Skin of body (tissue), 2 donors: ENCODE data around the gene PNMA8A. TPM values are rescaled to one million over a fixed set of nuclear protein-coding genes. Genes with fewer than 3 reads are reported as not detected.
"Not testable (repeated sequence)": the region's sequence is repeated elsewhere in the genome, so short reads cannot be mapped to it uniquely, and the experiment has no call there.

Experiments
- DNase-seq: peaks from one replicate; lab custom pipeline; 2025; lab: John Stamatoyannopoulos, UW
- total RNA-seq: library from RNA; depleted of rRNA; stranded (reverse); fragments of >200 nt; gene quantifications from one replicate; pipeline ENCODE4 v1.2.3, GENCODE V29; 2014

The PNMA8A gene
- total RNA-seq, 1 donor from 2014 or later, result 17.3 TPM

DNA sequence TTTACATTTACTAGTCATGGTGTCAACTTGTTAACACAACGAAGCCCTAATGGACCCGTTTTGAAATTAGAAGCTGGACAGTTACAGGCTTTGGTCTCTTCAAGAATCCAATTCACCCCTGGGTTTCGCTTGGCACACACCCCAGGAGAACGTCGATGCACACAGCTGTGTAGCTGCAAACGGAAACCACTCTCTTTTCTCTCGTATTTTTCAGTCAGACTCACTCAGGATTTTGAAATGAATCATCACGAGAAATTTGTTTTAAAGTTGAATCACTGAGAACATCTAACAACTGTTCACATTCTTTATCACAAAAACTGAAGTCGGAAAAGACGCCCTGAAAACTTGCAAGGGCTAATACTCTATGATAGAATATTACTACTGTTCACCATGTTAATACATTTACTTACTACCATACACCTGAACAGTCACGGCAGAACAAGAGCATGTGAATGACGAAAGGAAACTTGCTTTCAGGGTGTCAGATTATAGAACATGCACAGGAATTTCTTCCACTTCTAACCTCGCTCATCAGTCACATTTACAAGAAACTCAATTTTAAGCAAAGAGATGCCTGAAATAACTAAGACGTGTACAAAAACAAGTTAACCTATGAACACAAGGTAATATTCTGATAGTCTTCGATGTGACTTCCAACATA is 4.7 kb downstream of the PNMA8A start:
- peak; percentile 55 for DNase-seq

DNA sequence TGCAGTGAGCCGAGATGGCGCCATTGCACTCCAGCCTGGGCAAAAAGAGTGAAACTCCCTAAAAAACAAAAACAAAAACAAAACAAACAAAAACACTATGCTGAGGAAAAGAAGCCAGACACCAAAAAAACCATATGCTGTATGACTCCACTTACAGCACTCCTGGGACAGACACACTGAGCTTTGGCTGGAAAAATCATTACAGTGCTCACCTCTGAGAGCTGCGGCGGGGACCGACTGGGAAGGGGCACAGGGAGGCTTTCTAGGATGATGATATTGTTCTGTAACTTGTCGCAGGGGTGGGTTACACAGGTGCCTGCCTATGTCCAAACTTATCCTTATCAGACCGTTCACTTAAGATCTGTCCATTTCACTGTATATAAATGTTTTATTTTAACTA is 7.8 kb downstream of the PNMA8A start:
- no peak for DNase-seq

DNA sequence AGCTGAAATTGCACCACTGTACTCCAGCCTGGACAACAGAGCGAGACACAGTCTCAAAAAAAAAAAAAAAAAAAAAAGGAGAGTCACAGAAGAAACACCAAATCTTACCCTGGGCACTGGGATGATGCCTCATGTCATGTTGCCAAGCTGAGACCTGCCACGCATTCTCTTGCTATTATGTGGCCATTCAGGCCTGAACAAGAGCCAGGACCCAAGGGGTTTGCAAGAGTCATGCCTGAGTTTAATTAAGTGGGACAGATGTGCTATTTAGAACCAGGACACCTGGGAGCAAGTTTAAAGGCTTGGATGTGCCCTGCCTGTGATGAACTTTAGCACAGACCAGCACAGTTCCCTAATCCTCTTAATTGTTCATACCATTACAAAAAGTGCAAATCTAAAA is 9.8 kb downstream of the PNMA8A start:
- no peak for DNase-seq

DNA sequence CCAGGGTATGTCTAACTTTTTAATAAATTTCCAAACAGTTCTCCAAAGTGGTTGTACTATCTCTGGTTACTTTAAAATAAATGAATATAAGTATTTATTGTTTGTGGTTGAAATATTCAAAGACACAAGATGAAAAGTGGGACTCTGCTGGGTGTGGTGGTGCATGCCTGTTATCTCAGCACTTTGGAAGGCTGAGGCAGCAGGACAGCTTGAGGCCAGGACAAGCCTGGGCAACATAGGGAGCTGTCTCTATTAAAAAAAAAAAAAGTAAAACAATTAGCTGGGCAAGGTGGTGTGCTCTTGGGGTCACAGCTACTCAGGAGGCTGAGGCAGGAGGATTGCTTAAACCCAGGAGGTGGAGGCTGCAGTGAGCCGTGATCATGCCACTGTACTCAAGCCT is 10.4 kb downstream of the PNMA8A start:
- DNase-seq, result no peak

DNA sequence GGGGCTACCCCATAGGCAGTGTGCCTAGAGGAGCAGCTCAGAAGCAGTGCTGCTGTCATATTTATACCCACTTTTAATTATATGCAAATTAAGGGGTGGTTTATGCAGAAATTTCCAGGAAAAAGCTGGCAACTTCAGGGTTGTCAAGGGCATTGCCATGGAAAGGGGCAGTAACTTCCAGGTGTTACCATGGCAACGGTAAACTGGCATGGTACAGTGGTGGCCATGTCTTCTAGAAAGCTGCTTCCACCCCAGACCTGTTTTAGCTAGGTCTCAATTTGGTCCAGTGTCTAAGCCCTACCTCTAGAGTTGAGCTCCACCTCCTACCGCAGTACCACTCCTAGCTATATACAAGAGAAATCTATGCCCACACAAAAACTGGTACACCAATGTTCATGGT is 11.3 kb downstream of the PNMA8A start:
- no peak for DNase-seq

DNA sequence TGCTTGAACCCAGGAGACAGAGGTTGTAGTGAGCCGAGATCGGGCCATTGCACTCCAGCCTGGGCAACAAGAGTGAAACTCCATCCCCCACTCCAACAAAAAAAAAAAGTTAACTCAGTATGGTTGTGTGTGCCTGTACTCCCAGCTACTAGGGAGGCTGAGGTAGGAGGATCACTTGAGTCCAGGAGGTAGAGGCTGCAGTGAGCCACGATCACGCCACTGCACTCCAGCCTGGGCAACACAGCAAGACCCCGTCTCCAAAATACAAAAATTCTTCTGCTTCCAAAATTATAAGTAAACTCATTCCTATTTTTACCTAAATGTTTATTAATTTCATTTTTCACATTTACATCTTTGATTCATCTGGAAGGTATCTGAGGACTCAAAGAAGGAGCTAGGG is 14.4 kb downstream of the PNMA8A start:
- DNase-seq, result no peak

DNA sequence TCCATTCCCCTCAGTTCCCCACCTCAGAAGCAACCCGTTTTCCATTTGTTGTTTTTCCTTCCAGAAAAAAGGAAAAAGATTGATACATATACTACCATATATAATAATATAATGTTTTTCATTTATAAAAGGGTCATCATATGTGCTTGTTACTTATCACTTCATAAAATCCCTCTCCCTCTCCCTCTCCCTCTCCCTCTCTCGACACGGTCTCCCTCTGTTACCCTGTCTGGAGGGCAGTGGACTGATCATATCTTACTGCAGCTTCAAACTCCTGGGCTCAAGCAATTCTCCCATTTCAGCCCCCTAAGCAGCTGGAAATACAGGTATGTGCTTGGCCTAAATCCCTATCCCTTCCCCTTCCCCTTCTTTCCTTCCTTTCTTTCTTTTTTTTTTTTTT is 17.1 kb downstream of the PNMA8A start:
- DNase-seq, result no peak

DNA sequence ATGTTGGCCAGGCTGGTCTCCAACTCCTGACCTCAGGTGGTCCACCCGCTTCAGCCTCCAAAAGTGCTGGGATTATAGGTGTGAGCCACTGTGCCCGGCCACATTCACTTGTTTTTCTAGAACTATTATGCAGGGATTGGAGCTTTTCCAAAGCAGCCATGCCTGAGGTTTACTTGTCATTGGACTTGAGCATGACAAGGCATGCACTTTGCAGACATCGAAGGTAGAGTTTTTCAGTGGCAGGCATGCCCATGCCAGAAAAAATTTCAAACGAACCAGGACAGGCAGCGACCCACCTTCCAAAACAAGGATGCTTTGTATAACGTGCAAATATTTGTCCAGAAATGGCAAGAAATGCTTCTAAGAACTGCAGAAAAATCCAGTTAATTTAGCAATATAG is 17.7 kb downstream of the PNMA8A start:
- no peak for DNase-seq

DNA sequence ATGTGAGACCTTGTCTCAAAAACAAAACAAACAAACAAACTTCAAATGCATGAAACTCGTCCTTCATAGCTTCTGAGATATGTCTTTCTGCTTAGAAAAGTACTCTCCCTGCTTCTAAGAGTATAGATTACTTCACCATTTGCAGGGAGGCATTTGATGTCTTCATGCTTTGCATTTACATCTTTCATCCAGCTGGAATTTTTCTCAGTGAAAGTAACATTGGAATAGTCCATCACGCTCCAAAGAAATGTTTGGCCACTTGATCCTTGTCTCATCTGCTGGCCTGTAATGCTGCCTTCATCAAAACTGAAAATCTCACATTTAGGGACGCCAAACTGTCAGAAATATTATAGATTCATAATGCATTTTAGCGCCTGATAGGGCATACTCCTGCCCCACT is 19.2 kb downstream of the PNMA8A start:
- no peak for DNase-seq

DNA sequence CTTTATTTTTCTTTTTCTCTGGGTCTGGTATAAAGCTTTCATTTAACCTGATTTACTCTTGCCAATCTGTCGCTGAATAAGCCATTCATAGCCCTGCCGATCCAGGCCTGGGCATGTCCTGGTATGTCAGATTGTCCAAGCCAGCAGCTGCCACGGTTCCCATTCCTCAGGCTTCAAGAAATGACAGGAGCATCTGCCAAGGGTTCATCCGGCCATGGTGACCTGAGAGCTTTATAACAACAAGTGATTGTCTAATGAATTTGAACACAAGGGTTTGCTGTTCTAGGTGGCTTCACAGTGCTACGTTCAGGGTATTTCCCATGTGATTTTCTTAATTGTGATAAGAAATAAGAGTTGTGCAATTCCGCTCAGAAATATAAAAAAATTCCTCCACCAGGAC is 20.0 kb downstream of the PNMA8A start:
- DNase-seq, result no peak

DNA sequence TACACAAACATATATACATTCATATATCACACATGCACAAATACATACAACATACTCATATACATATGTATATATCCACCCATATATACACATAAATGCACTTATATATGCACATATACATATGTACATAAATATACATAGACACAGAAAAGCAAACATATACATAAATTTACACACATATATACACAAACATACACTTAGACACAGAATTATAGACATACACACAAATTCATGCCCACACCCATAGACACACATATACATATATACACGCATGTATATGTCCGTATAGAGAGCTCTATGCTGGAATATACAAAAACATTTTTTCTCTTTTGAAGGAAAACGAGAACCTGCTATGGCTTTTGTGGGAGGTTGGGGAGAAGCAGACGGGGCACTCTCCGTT is 20.6 kb downstream of the PNMA8A start:
- no peak for DNase-seq

DNA sequence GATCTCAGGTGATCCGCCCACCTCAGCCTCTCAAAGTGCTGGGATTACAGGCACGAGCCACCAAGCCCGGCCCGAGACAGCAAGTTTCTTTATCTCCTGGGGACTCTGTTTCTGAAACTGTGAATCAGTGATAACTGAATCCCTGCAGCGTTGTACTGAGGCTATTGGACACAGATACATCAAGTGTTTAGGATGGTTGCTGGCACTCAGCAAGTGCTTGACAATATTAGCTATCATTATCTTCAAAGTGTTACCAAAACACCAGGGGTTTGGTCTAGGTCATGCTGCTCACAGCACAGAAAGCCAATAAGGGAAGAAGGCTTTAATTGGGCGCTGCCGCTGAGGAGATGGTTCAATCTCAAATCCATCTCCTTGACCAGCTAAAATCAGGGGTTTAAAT is 22.1 kb downstream of the PNMA8A start:
- no peak for DNase-seq

DNA sequence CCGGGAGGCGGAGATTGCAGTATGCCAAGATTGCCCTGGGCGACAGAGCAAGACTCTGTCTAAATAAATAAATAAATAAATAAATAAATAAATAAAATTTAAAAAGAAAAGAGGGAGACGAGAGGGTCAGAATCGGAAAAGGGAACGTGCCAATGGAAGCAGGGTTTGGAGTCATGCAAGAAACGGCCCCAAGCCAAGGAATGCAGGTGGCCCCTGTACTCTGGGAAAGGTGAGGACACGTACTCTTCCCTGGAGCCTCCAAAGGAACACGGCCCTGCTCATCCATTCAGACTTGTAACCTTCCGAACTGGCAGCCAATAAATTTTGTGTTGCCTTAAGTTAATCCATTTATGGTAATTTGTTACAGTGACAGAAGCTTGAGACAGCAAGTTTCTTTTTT is 22.8 kb downstream of the PNMA8A start:
- DNase-seq, result no peak

DNA sequence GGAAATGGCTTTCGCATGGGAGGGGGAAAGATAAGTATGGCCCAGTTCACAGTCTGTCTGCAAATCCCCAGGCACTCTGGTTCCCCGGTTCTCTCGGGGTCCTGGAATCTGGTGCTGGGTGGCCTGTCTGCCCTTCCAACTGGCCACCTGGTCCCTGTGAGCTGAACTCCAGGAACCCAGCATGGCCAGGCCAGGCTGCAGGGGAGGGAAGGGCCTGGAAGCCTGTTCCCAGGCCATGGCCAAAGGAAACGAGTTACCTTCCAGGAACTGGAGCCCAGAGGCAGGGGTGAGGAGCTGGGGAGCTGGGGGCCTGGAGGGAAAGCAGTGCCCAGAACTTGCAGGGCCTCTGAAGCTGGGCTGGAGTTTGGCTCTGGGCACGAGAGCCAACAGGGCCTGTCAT is 23.5 kb downstream of the PNMA8A start:
- no peak for DNase-seq

DNA sequence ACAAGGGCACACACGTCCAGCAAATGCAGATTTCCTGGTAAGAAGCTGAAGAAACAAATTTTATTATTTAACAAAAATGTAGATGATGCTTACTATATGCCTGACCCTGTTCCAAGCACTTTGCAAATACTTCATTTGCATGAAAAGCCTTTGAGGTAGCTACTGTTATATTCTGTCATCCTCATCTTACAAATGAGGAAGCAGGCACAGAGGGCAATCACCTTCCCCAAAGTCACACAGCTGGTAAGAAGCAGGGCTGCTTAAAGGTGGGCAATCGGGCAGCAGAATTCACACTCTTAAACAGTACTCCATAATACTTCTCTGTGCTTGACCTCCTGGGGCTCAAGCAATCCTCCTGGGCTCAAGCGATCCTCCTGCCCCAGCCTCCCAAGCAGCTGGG is 24.4 kb downstream of the PNMA8A start:
- DNase-seq, result no peak

DNA sequence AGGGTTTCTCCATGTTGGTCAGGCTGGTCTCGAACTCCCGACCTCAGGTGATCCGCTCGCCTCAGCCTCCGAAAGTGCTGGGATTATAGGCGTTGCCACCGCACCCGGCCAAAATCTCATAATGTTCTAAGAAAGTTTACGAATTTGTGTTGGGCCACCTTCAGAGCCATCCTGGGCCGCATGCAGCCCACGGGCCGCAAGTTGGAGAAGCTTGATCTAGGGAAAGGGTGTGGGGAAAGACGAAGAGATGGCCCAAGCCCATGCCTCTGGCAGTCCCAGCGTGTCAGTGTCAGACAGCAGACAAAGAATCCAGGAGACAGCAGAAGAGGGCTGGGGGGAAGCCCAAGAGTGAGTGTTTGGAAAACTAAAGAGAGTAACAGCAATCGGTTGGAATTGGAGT is 25.3 kb downstream of the PNMA8A start:
- DNase-seq, result no peak

DNA sequence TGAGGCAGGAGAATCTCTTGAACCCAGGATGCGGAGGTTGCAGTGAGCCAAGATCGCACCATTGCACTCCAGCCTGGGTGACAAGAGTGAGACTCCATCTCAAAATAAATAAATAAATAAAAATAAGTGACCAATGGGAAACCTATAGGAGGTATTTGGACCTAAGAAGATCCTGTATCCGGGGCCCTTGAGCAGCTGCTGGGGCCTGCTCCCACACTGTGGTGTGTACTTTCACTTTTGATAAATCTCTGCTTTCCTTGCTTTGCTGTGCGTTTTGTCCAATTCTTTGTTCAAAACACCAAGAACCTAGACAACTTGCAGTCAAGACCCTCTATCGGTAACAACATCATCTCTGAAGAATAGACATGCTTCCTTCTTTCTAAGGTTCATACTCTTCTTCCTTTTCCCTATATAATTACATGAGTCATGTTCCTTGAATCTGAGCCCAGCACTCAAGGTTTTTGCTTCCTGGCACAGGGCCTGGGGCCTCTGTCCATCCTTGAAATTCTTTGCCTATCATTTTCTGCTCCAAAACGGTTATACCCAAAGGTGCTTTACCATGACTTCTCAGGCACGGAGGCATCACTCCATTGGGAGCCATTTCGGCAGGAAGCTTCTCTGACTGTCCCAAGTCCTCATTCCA is 28.4 kb downstream of the PNMA8A start:
- DNase-seq, result no peak

DNA sequence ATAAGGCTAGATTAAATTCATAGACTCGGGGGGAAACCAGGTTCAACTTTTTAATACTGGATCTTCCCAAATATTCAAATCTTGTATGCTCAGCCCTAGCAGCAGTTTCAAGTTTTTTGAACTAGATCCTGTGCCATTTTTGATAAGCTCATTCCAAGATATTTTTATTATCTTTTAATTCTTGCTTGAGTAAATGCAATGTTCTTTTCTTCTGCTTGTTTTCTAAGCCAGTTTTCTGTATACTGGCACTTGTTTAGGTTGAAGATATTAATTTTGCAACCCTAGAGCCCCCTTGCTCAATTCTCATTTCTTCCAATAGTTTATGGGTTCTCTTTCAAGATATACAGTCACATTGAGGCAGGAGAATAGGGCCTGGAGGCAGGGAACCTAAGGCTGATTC is 29.5 kb downstream of the PNMA8A start:
- DNase-seq, result no peak

DNA sequence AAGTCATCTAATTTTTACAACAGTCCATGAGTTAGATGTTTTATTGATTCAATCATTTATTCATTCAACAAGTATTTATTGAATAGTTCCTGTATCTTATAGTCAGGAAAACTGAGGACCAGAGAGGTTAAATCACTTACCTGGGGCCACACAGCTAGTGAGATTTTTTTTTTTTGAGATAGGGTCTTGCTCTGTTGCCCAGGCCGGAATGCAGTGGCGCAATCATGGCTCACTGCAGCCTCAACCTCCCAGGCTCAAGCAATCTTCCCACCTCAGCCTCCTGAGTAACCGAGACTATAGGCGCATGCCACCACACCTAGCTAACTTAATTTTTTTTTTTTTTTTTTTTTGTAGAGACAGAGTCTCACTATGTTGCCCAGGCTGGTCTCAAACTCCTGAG is 35.7 kb downstream of the PNMA8A start:
- not testable (repeated sequence) for DNase-seq

DNA sequence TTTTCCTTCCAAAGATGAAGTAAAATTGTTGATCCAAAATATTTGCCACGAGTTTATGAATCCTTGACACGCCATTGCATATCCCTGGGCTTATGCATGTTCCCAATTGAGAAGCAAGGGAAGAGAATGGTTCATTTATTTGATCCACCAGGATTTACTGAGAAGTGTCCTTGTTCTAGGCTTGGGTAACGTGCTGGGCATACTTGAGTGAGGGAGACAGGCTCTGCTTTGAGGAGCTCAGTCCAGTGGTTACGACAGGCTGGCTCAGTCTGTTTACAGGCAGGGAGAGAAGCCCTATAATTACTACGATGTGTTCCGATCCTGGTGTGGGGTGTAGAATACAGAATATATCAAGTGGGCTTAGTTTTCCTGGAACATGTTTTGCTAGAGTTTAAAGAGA is 36.4 kb downstream of the PNMA8A start:
- no peak for DNase-seq

DNA sequence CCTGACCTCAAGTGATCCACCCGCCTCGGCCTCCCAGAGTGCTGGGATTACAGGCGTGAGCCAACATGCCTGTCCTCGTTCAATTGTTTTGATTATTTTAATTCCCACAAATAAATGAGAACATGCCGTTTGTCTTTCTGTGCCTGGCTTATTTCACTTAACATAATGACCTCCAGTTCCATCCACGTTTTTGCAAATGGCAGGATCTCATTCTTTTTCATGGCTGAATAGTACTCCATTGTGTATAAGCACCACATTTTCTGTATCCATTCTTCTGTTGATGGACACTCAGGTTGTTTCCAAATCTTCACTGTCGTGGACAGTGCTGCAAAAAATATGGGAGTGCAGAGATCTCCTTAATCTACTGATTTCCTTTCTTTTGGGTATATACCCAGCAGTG is 37.9 kb downstream of the PNMA8A start:
- not testable (repeated sequence) for DNase-seq

DNA sequence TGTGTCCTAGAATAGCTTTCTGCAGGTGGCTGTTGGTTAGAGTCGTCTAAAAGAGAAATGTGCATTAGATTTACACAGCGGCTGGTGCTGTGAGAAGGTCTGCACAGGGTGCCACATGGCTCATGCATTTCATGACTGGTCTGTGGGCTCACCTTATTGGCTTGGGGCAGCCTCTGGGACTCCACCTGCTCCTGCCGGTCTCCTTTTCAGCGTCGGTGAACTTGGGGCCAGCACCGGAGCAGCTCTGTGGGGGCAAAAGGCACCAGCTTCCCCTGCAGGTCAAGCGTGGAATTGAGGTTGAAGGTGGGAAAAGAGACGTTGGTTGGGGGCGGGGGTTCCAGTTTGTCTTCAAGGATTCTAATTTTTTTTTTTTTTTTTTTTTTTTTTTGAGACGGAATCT is 39.5 kb downstream of the PNMA8A start:
- no peak for DNase-seq

DNA sequence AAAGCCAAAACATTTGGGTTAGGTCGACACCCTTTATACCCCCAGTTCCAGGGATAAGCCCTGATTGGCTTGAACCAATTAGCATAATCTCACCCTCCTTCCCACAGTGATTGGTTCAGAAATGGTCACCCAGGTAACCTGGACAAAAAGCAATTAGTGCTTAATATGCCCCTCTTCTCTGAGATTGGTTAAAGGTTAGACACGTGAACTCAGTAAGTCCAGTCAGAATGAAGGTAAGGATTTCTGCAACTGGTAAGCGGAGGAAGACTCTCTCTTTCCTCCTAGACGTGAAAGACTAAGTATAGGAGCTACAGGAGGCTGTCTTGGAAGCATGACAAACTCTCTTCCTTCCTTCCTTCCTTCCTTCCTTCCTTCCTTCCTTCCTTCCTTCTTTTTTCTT is 41.4 kb downstream of the PNMA8A start:
- DNase-seq, result no peak
